Transverse colon (tissue), 4 donors: ENCODE data around the gene RNPEPL1. TPM values are rescaled to one million over a fixed set of nuclear protein-coding genes. Genes with fewer than 3 reads are reported as not detected.
"Not testable (repeated sequence)": the region's sequence is repeated elsewhere in the genome, so short reads cannot be mapped to it uniquely, and the experiment has no call there.

Experiments
- DNase-seq: peaks from one replicate; pipeline ENCODE4 v3.0.0-alpha.2; 2019
- H3K27ac ChIP-seq, 4 donors: fragments of 200-600 bp; sonication (generic); 2 replicates each; pipeline ENCODE4 v1.5.1; 2016 to 2018; ENCODE audit warnings: inconsistent platforms in 4 of 4
- H3K27me3 ChIP-seq: fragments of 200-600 bp; sonication (generic); 2 replicates; pipeline ENCODE4 v1.5.1; 2017; ENCODE audit warnings: inconsistent platforms
- H3K36me3 ChIP-seq, 4 donors: fragments of 200-600 bp; sonication (generic); 2 replicates each; pipeline ENCODE4 v1.5.1; 2017 to 2019; ENCODE audit warnings: inconsistent platforms in 4 of 4
- H3K4me1 ChIP-seq, 4 donors: fragments of 200-600 bp; sonication (generic); 2 replicates each; pipeline ENCODE4 v1.5.1; 2017 to 2020; ENCODE audit warnings: inconsistent platforms in 4 of 4
- H3K4me3 ChIP-seq, 4 donors: fragments of 200-600 bp; sonication (generic); 1 replicate in 1 of 4; 2 replicates in 3 of 4; pipeline versions ENCODE4 v1.5.1 to v1.6.1; 2017 to 2019; ENCODE audit warnings: inconsistent platforms in 4 of 4
- H3K9me3 ChIP-seq, 2 donors: fragments of 200-600 bp; sonication (generic); 2 replicates each; pipeline ENCODE4 v1.5.1; 2017 to 2019; ENCODE audit warnings: inconsistent platforms in 2 of 2
- EP300 ChIP-seq: sonication (generic); formaldehyde crosslinking; IDR thresholded peaks from one replicate; pipeline ENCODE4 v1.6.1; 2017; ENCODE audit warnings: antibody characterized with exemption, low read depth
- POLR2A ChIP-seq: fragments of 450-650 bp; IDR thresholded peaks from one replicate; pipeline ENCODE4 v1.6.1; 2016; ENCODE audit warnings: antibody characterized with exemption, mild to moderate bottlenecking, moderate library complexity
- POLR2AphosphoS5 ChIP-seq, 3 donors: sonication (generic); formaldehyde crosslinking; IDR thresholded peaks; one replicate each; pipeline ENCODE4 v1.6.1; 2016; ENCODE audit warnings: antibody characterized with exemption in 3 of 3
- WGBS, 2 donors: methylation state at CpG; one replicate each; pipeline ENCODE4 v1.1.5; 2018; ENCODE audit warnings: low coverage in 1 of 2; 5-methylcytosine and 5-hydroxymethylcytosine counted together
- in situ Hi-C, 4 donors: fragments of 200-750 bp; cut with MboI; loops; one replicate each; pipeline versions ENCODE4 v1.15.0 to v1.15.1; 2017; ENCODE audit warnings: low sequenced_read_pairs in 3 of 4, low pct_ligation_motif_present in 1 of 4, low pct_unique_long_range_greater_than_20kb in 1 of 4
- intact Hi-C: fragments of 100-400 bp; cut with DNase I; formaldehyde crosslinking; loops from one replicate; pipeline ENCODE4 v1.15.1; 2023; ENCODE audit warnings: low total_unique reads
- total RNA-seq, 4 donors: library from RNA; depleted of rRNA; stranded (reverse); fragments of >200 nt; gene quantifications; one replicate each; pipeline ENCODE4 v1.1.0, GENCODE V29; 2016
- TF ChIP-seq, protein P1 (sequence below), 5 experiments: fragments of 200-600 bp in 3 of 5; fragments of 450-650 bp in 2 of 5; sonication (generic) in 3 of 5; IDR thresholded peaks; 1 replicate in 2 of 5; 2 replicates in 3 of 5; pipeline ENCODE4 v1.5.1; 2016 to 2017; ENCODE audit warnings: antibody characterized with exemption in 5 of 5, inconsistent platforms in 3 of 5, mild to moderate bottlenecking in 2 of 5, moderate library complexity in 1 of 5

RNPEPL1 gene
- total RNA-seq, 4 donors from 2014 or later: 118 to 208 (median 151) TPM

GRCh38 chr2:240531038-240531437 lies 37.2 kb upstream of the RNPEPL1 start:
- whole genome bisulfite sequencing, 2 donors: 77 to 97% methylated on average over 3 to 5 of the region's 5 CpGs
- in situ Hi-C loops: no loop called here
- TF ChIP-seq, protein P1, sequence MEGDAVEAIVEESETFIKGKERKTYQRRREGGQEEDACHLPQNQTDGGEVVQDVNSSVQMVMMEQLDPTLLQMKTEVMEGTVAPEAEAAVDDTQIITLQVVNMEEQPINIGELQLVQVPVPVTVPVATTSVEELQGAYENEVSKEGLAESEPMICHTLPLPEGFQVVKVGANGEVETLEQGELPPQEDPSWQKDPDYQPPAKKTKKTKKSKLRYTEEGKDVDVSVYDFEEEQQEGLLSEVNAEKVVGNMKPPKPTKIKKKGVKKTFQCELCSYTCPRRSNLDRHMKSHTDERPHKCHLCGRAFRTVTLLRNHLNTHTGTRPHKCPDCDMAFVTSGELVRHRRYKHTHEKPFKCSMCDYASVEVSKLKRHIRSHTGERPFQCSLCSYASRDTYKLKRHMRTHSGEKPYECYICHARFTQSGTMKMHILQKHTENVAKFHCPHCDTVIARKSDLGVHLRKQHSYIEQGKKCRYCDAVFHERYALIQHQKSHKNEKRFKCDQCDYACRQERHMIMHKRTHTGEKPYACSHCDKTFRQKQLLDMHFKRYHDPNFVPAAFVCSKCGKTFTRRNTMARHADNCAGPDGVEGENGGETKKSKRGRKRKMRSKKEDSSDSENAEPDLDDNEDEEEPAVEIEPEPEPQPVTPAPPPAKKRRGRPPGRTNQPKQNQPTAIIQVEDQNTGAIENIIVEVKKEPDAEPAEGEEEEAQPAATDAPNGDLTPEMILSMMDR (IDR thresholded peaks at IDR 0.05): no peak
- TF ChIP-seq EP300 (no peak), POLR2AphosphoS5 (IDR thresholded peaks at IDR 0.05) (no peak), POLR2A (no peak)
- Histone ChIP-seq H3K36me3 (peaks cover 0 to 14% (median 5%) of the 10 kb centered on the region in 4 donors), H3K4me1 (no peaks in the 10 kb centered on the region), H3K27me3 (no peaks in the 10 kb centered on the region), H3K27ac (no peak overlapping the region), H3K4me3 (no peak overlapping the region), H3K9me3 (peaks cover 21 to 24% of the 10 kb centered on the region in 2 donors)
- intact Hi-C loops: no loop called here
- DNase-seq: no peak

- Histone ChIP-seq H3K9me3 (peaks cover 21 to 24% of the 10 kb centered on the region in 2 donors), H3K27ac (no peak overlapping the region), H3K27me3 (no peaks in the 10 kb centered on the region), H3K4me1 (no peaks in the 10 kb centered on the region), H3K36me3 (peaks cover 0 to 14% (median 5%) of the 10 kb centered on the region in 4 donors), H3K4me3 (no peak overlapping the region)
- intact Hi-C loops (no loop called here), in situ Hi-C loops (no loop called here)
- no peak for DNase-seq
- TF ChIP-seq EP300 (no peak), POLR2AphosphoS5 (IDR thresholded peaks at IDR 0.05) (no peak), POLR2A (no peak)
- TF ChIP-seq, protein P1 (IDR thresholded peaks at IDR 0.05): no peak
- 92% methylated on average over 1 of the region's 1 CpG; no CpG with 5 or more reads in 1 of the 2 donors for WGBS, 2 donors
Measured at GRCh38 chr2:240532031-240532775, 36.1 kb upstream of the RNPEPL1 start.

- Histone ChIP-seq H3K9me3 (peaks cover 0 to under 1% of the 10 kb centered on the region in 2 donors), H3K27me3 (no peaks in the 10 kb centered on the region), H3K36me3 (peaks cover 0 to 9% (median 0%) of the 10 kb centered on the region in 4 donors), H3K27ac (no peak overlapping the region), H3K4me1 (no peaks in the 10 kb centered on the region), H3K4me3 (no peak overlapping the region)
- TF ChIP-seq POLR2AphosphoS5 (IDR thresholded peaks at IDR 0.05): no peak
- TF ChIP-seq, protein P1 (IDR thresholded peaks at IDR 0.05): no peak
- TF ChIP-seq POLR2A: no peak
- in situ Hi-C loops: no loop called here
- no peak for DNase-seq
- 83 to 97% methylated on average over 1 to 42 of the region's 43 CpGs for WGBS, 2 donors
- intact Hi-C loops: no loop called here
Measured at GRCh38 chr2:240538031-240538780, 30.1 kb upstream of the RNPEPL1 start.

- H3K27ac ChIP-seq, intact Hi-C loops, DNase-seq, in situ Hi-C loops, H3K9me3 ChIP-seq, H3K27me3 ChIP-seq, H3K4me1 ChIP-seq, H3K4me3 ChIP-seq, H3K36me3 ChIP-seq: not testable (repeated sequence)
- WGBS, 2 donors: 97 to 100% methylated on average over 3 to 17 of the region's 17 CpGs
Measured at GRCh38 chr2:240539101-240539500, 29.2 kb upstream of the RNPEPL1 start.
